ENCODE measurements around the gene RGS9BP.
A peak's percentile ranks its signal among the peaks of the same experiment; 100 is the strongest.

The RGS9BP gene

DNA sequence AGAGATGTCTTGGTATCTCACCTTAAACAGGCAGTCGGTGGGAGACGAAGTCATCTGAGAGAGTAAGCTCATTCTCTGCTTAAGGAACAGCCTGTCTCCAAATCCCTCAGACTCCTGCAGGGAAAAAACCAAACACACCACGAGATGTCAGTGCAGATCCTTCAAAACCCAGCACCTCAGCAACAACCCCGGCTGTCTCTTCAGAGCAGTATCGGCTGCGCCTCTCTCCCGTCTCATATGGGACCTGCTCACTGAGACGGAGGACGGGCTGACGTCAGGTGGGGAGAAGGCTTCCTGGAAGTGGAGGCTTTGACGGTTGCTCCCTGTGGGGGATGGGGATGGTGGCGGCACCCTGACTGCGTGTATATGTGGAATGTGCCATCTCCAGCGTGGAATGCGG is 44.3 kb upstream of the RGS9BP start:
- Histone ChIP-seq H2BK120ac (ENCODE audit: low read depth, low read length) (no peak overlapping the region), H3K9ac (ENCODE audit: low read depth, low read length, poor library complexity) (peak overlapping the region; percentile 81), H3K4me2 (ENCODE audit: insufficient read depth, low read length, poor library complexity, severe bottlenecking) (no peak overlapping the region), H2BK5ac (ENCODE audit: low read length) (no peak overlapping the region), H3K9me3 (replicated peaks in 1 of 2; ENCODE audit: control insufficient read depth in 2 of 2, insufficient read depth in 1 of 2, low read depth in 1 of 2, low read length in 2 of 2) (no peaks in the 10 kb centered on the region), H3K27ac (replicated peaks; ENCODE audit: low read length) (no peak overlapping the region), H2BK15ac (ENCODE audit: low read length) (no peak overlapping the region), H3K23ac (ENCODE audit: low read depth, low read length, poor library complexity) (no peak overlapping the region), H3K14ac (ENCODE audit: low read length) (no peak overlapping the region), H4K91ac (ENCODE audit: low read depth, low read length, poor library complexity) (no peak overlapping the region), H4K8ac (ENCODE audit: low read depth, low read length) (no peak overlapping the region), H3K27me3 (ENCODE audit: control insufficient read depth in 3 of 3, insufficient read depth in 3 of 3, low read depth in 1 of 3, low read length in 3 of 3) (no peaks in the 10 kb centered on the region), H3K79me1 (ENCODE audit: low read depth, low read length) (peaks cover 2% of the 10 kb centered on the region), H2AK5ac (ENCODE audit: low read depth, low read length) (no peak overlapping the region), H3K18ac (ENCODE audit: low read length) (no peak overlapping the region), H3K4me3 (ENCODE audit: low read length in 2 of 2) (no peak overlapping the region), H2AFZ (ENCODE audit: low read length) (no peak overlapping the region), H3K4ac (ENCODE audit: low read length) (no peak overlapping the region), H2BK12ac (ENCODE audit: low read length) (no peak overlapping the region), H3K36me3 (replicated peaks in 1 of 2; ENCODE audit: control insufficient read depth in 2 of 2, insufficient read depth in 2 of 2, low read length in 2 of 2) (peaks cover 26 to 47% of the 10 kb centered on the region in 2 donors), H3K4me1 (ENCODE audit: control insufficient read depth in 2 of 2, insufficient read depth in 1 of 2, low read depth in 1 of 2, low read length in 2 of 2) (peaks cover 0 to 3% of the 10 kb centered on the region in 2 donors)
- no CpG with 5 or more reads among the region's 15 CpGs for WGBS, 2 donors (ENCODE audit: extremely low coverage in 2 of 2, insufficient read length in 2 of 2, insufficient replicate concordance in 1 of 2)
- DNase-seq (ENCODE audit: low spot score) = no peak

DNA sequence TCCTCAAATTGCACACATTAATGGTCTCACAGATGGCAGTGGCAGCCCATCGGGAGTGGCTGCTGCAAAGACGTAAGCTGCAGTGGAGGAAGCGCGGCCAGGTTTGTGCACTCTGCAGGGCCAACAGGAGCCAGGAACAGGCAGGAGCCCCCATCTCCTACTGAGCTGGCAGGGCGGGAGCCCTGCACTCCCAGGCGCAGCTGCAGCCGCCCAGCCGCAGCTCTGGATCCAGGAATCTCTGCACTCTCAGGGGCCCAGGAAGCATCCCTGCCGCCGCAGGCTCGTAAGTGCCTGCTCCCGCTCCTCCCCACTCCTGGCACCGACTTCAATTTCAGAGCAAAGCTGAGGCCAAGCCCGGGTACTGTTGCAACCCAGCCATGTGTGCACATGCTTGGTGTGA is 38.2 kb upstream of the RGS9BP start:
- Histone ChIP-seq H3K18ac (ENCODE audit: low read length) (no peak overlapping the region), H2BK15ac (ENCODE audit: low read length) (no peak overlapping the region), H3K9me3 (replicated peaks in 1 of 2; ENCODE audit: control insufficient read depth in 2 of 2, insufficient read depth in 1 of 2, low read depth in 1 of 2, low read length in 2 of 2) (peaks cover 4 to 14% of the 10 kb centered on the region in 2 donors), H4K8ac (ENCODE audit: low read depth, low read length) (no peak overlapping the region), H2BK5ac (ENCODE audit: low read length) (no peak overlapping the region), H2AK5ac (ENCODE audit: low read depth, low read length) (no peak overlapping the region), H3K36me3 (replicated peaks in 1 of 2; ENCODE audit: control insufficient read depth in 2 of 2, insufficient read depth in 2 of 2, low read length in 2 of 2) (peaks cover 40 to 57% of the 10 kb centered on the region in 2 donors), H3K4me2 (ENCODE audit: insufficient read depth, low read length, poor library complexity, severe bottlenecking) (no peak overlapping the region), H2BK120ac (ENCODE audit: low read depth, low read length) (no peak overlapping the region), H3K4me1 (ENCODE audit: control insufficient read depth in 2 of 2, insufficient read depth in 1 of 2, low read depth in 1 of 2, low read length in 2 of 2) (no peaks in the 10 kb centered on the region), H4K91ac (ENCODE audit: low read depth, low read length, poor library complexity) (no peak overlapping the region), H3K9ac (ENCODE audit: low read depth, low read length, poor library complexity) (no peak overlapping the region), H2AFZ (ENCODE audit: low read length) (no peak overlapping the region), H3K23ac (ENCODE audit: low read depth, low read length, poor library complexity) (no peak overlapping the region), H3K27me3 (ENCODE audit: control insufficient read depth in 3 of 3, insufficient read depth in 3 of 3, low read depth in 1 of 3, low read length in 3 of 3) (no peaks in the 10 kb centered on the region), H2BK12ac (ENCODE audit: low read length) (no peak overlapping the region), H3K4me3 (ENCODE audit: low read length in 2 of 2) (no peak overlapping the region), H3K79me1 (ENCODE audit: low read depth, low read length) (peaks cover 2% of the 10 kb centered on the region), H3K27ac (replicated peaks; ENCODE audit: low read length) (no peak overlapping the region), H3K4ac (ENCODE audit: low read length) (no peak overlapping the region), H3K14ac (ENCODE audit: low read length) (no peak overlapping the region)
- no peak for DNase-seq (ENCODE audit: low spot score)
- WGBS, 2 donors (ENCODE audit: extremely low coverage in 2 of 2, insufficient read length in 2 of 2, insufficient replicate concordance in 1 of 2) = no CpG with 5 or more reads among the region's 14 CpGs

DNA sequence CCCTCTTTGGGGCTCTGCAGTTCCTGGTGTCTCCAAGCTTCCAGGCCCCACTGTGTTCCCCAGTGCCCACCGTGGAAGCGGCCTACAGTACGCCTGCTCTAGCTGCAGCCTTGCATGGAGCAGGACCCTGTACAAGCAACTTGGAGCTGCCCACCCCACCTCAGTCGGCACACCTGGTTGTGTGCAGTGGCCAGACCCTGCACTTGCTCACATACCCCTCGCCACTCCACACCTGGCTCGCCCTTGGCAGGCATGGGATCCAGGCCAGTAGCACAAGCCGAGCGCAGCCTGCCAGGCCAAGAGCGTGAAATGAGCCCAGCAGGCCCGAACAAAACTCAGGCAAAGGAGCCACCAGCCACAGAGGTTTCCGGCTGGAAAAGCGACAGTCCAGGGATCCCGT is 37.0 kb upstream of the RGS9BP start:
- peaks cover 47 to 68% of the 10 kb centered on the region in 2 donors for H3K36me3 ChIP-seq (replicated peaks in 1 of 2; ENCODE audit: control insufficient read depth in 2 of 2, insufficient read depth in 2 of 2, low read length in 2 of 2)

DNA sequence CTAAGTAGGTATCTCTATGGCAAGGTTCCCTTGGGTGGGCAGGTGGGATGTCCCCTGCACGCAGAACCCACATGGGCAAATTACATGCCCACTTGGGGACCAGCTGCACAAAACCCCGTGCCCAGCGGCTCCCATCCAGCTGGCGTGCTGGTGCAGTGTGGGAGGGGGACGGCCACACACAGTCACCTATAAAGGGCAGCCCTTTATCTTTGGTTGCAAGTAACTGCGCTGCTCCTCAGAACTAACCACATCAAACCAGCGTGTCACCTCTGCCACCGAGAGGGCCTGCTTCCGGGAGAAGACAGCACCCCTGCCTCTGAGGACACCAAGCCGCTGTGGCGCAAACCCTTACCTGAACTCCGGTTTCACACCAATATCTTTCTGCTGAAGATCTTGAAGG is 32.9 kb upstream of the RGS9BP start:
- Histone ChIP-seq H2AFZ (ENCODE audit: low read length) (no peak overlapping the region), H4K91ac (ENCODE audit: low read depth, low read length, poor library complexity) (no peak overlapping the region), H2AK5ac (ENCODE audit: low read depth, low read length) (no peak overlapping the region), H3K4me1 (ENCODE audit: control insufficient read depth in 2 of 2, insufficient read depth in 1 of 2, low read depth in 1 of 2, low read length in 2 of 2) (no peaks in the 10 kb centered on the region), H3K9me3 (replicated peaks in 1 of 2; ENCODE audit: control insufficient read depth in 2 of 2, insufficient read depth in 1 of 2, low read depth in 1 of 2, low read length in 2 of 2) (peaks cover 2 to 13% of the 10 kb centered on the region in 2 donors), H3K14ac (ENCODE audit: low read length) (no peak overlapping the region), H3K27ac (replicated peaks; ENCODE audit: low read length) (no peak overlapping the region), H3K4ac (ENCODE audit: low read length) (no peak overlapping the region), H3K9ac (ENCODE audit: low read depth, low read length, poor library complexity) (no peak overlapping the region), H2BK120ac (ENCODE audit: low read depth, low read length) (no peak overlapping the region), H3K4me3 (ENCODE audit: low read length in 2 of 2) (peak overlapping the region in 1 of 2 donors; percentile 49), H3K36me3 (replicated peaks in 1 of 2; ENCODE audit: control insufficient read depth in 2 of 2, insufficient read depth in 2 of 2, low read length in 2 of 2) (peaks cover 48 to 74% of the 10 kb centered on the region in 2 donors), H2BK12ac (ENCODE audit: low read length) (no peak overlapping the region), H3K79me1 (ENCODE audit: low read depth, low read length) (no peaks in the 10 kb centered on the region), H3K18ac (ENCODE audit: low read length) (no peak overlapping the region), H3K4me2 (ENCODE audit: insufficient read depth, low read length, poor library complexity, severe bottlenecking) (no peak overlapping the region), H3K23ac (ENCODE audit: low read depth, low read length, poor library complexity) (no peak overlapping the region), H4K8ac (ENCODE audit: low read depth, low read length) (no peak overlapping the region), H2BK5ac (ENCODE audit: low read length) (no peak overlapping the region), H3K27me3 (ENCODE audit: control insufficient read depth in 3 of 3, insufficient read depth in 3 of 3, low read depth in 1 of 3, low read length in 3 of 3) (no peaks in the 10 kb centered on the region), H2BK15ac (ENCODE audit: low read length) (no peak overlapping the region)
- no peak for DNase-seq (ENCODE audit: low spot score)
- no CpG with 5 or more reads among the region's 12 CpGs for WGBS, 2 donors (ENCODE audit: extremely low coverage in 2 of 2, insufficient read length in 2 of 2, insufficient replicate concordance in 1 of 2)

More for the DNA sequence above, 37.0 kb upstream of the RGS9BP start:
- Histone ChIP-seq H3K9me3 (replicated peaks in 1 of 2; ENCODE audit: control insufficient read depth in 2 of 2, insufficient read depth in 1 of 2, low read depth in 1 of 2, low read length in 2 of 2) (peaks cover 4 to 14% of the 10 kb centered on the region in 2 donors), H3K4me2 (ENCODE audit: insufficient read depth, low read length, poor library complexity, severe bottlenecking) (no peak overlapping the region), H2AK5ac (ENCODE audit: low read depth, low read length) (no peak overlapping the region), H4K91ac (ENCODE audit: low read depth, low read length, poor library complexity) (no peak overlapping the region), H2BK12ac (ENCODE audit: low read length) (no peak overlapping the region), H3K27ac (replicated peaks; ENCODE audit: low read length) (no peak overlapping the region), H2AFZ (ENCODE audit: low read length) (no peak overlapping the region), H4K8ac (ENCODE audit: low read depth, low read length) (no peak overlapping the region), H2BK120ac (ENCODE audit: low read depth, low read length) (no peak overlapping the region), H3K4me3 (ENCODE audit: low read length in 2 of 2) (no peak overlapping the region), H3K4me1 (ENCODE audit: control insufficient read depth in 2 of 2, insufficient read depth in 1 of 2, low read depth in 1 of 2, low read length in 2 of 2) (no peaks in the 10 kb centered on the region), H3K14ac (ENCODE audit: low read length) (no peak overlapping the region), H3K27me3 (ENCODE audit: control insufficient read depth in 3 of 3, insufficient read depth in 3 of 3, low read depth in 1 of 3, low read length in 3 of 3) (no peaks in the 10 kb centered on the region), H3K23ac (ENCODE audit: low read depth, low read length, poor library complexity) (no peak overlapping the region), H2BK5ac (ENCODE audit: low read length) (no peak overlapping the region), H3K79me1 (ENCODE audit: low read depth, low read length) (peaks cover 2% of the 10 kb centered on the region), H3K4ac (ENCODE audit: low read length) (no peak overlapping the region), H3K18ac (ENCODE audit: low read length) (no peak overlapping the region), H2BK15ac (ENCODE audit: low read length) (no peak overlapping the region), H3K9ac (ENCODE audit: low read depth, low read length, poor library complexity) (no peak overlapping the region)
- DNase-seq (ENCODE audit: low spot score) = no peak
- no CpG with 5 or more reads among the region's 13 CpGs for WGBS, 2 donors (ENCODE audit: extremely low coverage in 2 of 2, insufficient read length in 2 of 2, insufficient replicate concordance in 1 of 2)

Measured in neuronal stem cell (in vitro differentiated cells).